Mesothelial cell of epicardium (in vitro differentiated cells): ENCODE measurements around the gene RAB40B. TPM values are rescaled to one million over a fixed set of nuclear protein-coding genes. Genes with fewer than 3 reads are reported as not detected.

Source experiments
- DNase-seq, 2 experiments: peaks; one replicate each; pipeline ENCODE4 v3.0.0; 2021; ENCODE audit warnings: low spot score in 2 of 2; ENCODE audit not compliant: unreplicated experiment in 2 of 2
- H3K27ac Mint-ChIP-seq: 2 replicates; pipeline ENCODE4 v1.8.0; 2021; ENCODE audit warnings: mixed read lengths
- H3K27me3 Mint-ChIP-seq: 2 replicates; pipeline ENCODE4 v1.8.0; 2021; ENCODE audit warnings: low read depth, mixed read lengths
- H3K36me3 Mint-ChIP-seq: 2 replicates; pipeline ENCODE4 v1.8.0; 2021; ENCODE audit warnings: mixed read lengths
- H3K4me1 Mint-ChIP-seq: 2 replicates; pipeline ENCODE4 v1.8.0; 2021; ENCODE audit warnings: mixed read lengths
- H3K4me3 Mint-ChIP-seq: 2 replicates; pipeline ENCODE4 v1.8.0; 2021; ENCODE audit warnings: mild to moderate bottlenecking, moderate library complexity, mixed read lengths
- H3K9me3 Mint-ChIP-seq: 2 replicates; pipeline ENCODE4 v1.8.0; 2021; ENCODE audit warnings: mixed read lengths
- CTCF ChIP-seq: fragments of 200-600 bp; sonication (generic); IDR thresholded peaks from one replicate; pipeline ENCODE4 v1.5.0; 2021; ENCODE audit warnings: antibody characterized with exemption; ENCODE audit not compliant: unreplicated experiment
- total RNA-seq: library from RNA; stranded (reverse); gene quantifications from 3 replicates; pipeline ENCODE4 v1.2.1, GENCODE V29; 2021

Gene RAB40B
- total RNA-seq, 1 donor from 2014 or later = 26.5 TPM

GRCh38 chr17:82665891-82666290 is 32.6 kb downstream of the RAB40B start:
- no peaks in the 10 kb centered on the region for H3K27me3 Mint-ChIP-seq
- TF ChIP-seq CTCF = no peak
- peaks cover 10% of the 10 kb centered on the region for H3K36me3 Mint-ChIP-seq
- DNase-seq = no peak
- peaks cover 10% of the 10 kb centered on the region for H3K4me1 Mint-ChIP-seq
- H3K9me3 Mint-ChIP-seq = no peaks in the 10 kb centered on the region
- no peak overlapping the region for H3K4me3 Mint-ChIP-seq
- H3K27ac Mint-ChIP-seq = no peak overlapping the region

- H3K4me3 Mint-ChIP-seq = no peak overlapping the region
- H3K36me3 Mint-ChIP-seq = peaks cover 16% of the 10 kb centered on the region
- TF ChIP-seq CTCF = no peak
- no peak overlapping the region for H3K27ac Mint-ChIP-seq
- H3K4me1 Mint-ChIP-seq = peaks cover 10% of the 10 kb centered on the region
- no peaks in the 10 kb centered on the region for H3K9me3 Mint-ChIP-seq
- H3K27me3 Mint-ChIP-seq = no peaks in the 10 kb centered on the region
- no peak for DNase-seq
Observed at GRCh38 chr17:82665217-82665616, 33.3 kb downstream of the RAB40B start.

DNA sequence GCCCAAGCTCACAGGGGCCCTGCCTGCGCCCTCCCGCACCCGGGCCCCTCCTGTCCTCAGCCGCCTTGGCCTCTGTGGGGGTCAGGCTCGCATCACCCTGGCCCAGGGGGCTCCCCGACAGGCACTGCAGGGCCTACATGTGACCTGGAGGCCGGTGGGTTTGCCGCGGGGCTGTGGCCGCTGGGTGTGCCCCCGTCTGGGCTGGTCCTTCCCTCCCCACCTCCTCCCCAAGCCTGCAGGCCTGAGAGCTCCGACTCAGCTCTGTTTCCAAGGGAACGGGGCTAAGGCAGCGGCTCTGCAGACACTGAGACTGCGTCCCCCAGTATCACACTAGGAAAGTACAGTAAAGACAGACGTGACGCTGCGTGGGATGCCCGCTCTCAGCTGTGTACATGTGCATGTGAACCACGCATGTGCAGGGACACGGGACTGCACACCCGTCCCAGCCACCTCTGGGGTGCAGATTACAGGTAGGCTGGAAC is 33.8 kb downstream of the RAB40B start:
- no peak overlapping the region for H3K4me3 Mint-ChIP-seq

GRCh38 chr17:82664276-82664575 is 34.3 kb downstream of the RAB40B start:
- no peak for TF ChIP-seq CTCF
- Mint-ChIP-seq H3K36me3 (peaks cover 26% of the 10 kb centered on the region), H3K4me1 (peaks cover 10% of the 10 kb centered on the region), H3K27me3 (no peaks in the 10 kb centered on the region), H3K27ac (no peak overlapping the region), H3K9me3 (no peaks in the 10 kb centered on the region), H3K4me3 (no peak overlapping the region)
- no peak for DNase-seq

More for the DNA sequence above, 33.8 kb downstream of the RAB40B start:
- no peak for DNase-seq
- no peak for TF ChIP-seq CTCF
- Mint-ChIP-seq H3K27ac (no peak overlapping the region), H3K4me1 (peaks cover 10% of the 10 kb centered on the region), H3K27me3 (no peaks in the 10 kb centered on the region), H3K9me3 (no peaks in the 10 kb centered on the region), H3K36me3 (peaks cover 21% of the 10 kb centered on the region)

DNA sequence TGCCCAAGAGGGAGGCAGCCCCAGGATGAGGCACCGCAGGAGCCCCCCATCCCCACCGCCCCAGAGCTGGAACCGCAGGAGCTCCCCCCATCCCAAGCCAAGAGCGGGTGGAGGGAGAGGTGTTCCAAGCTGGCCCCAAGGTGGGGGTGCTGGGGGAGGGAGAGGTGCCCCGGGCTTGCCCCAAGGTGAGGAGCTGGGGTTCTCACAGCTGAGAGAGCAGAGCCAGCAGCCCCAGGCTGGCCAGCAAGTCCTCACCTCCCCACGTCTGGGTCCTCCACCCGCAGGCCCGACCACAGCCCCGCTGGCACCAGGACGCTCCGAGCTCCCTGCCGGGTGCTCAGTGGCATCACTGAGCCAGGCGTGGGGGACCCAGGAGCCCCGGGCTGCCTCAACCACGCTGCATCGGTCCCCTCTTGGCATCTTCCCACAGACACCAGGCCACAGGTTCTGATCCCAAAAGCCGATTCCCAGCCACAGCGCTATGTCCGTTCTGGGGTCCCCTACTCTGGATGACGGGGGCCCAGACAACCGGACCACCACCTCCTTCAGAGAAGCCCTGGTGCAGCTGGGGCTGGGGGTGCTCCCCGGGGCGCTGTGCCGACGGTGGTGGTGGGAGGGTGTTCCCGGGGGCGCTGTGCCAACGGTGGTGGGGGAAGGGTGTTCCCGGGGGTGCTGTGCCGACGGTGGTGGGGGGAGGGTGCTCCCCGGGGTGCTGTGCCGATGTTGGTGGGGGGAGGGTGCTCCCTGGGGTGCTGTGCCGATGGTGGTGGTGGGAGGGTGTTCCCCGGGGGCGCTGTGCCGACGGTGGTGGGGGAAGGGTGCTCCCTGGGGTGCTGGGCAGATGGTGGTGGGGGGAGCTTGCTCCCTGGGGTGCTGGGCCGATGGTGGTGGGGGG is 34.9 kb downstream of the RAB40B start:
- Mint-ChIP-seq H3K27me3 (no peaks in the 10 kb centered on the region), H3K9me3 (no peaks in the 10 kb centered on the region), H3K36me3 (peaks cover 29% of the 10 kb centered on the region), H3K27ac (no peak overlapping the region), H3K4me1 (peaks cover 8% of the 10 kb centered on the region), H3K4me3 (no peak overlapping the region)
- no peak for DNase-seq
- TF ChIP-seq CTCF = no peak
